Natural killer cell (primary cell): ENCODE data around the gene AGER. TPM values are rescaled to one million over a fixed set of nuclear protein-coding genes. Genes with fewer than 3 reads are reported as not detected.
A peak's percentile ranks its signal among the peaks of the same experiment; 100 is the strongest.

Experiments
- ATAC-seq, 3 donors: fragments of 150-1000 bp in 2 of 3; fragments of 200-7000 bp in 1 of 3; cut with Tn5 transposase; 1 replicate in 1 of 3; 2 replicates in 2 of 3; pipeline ENCODE4 v1.10.0; 2021; ENCODE audit warnings: mild to moderate bottlenecking in 2 of 3, moderate library complexity in 2 of 3
- DNase-seq, 2 donors: peaks; one replicate each; pipeline versions ENCODE4 v3.0.0 to v3.0.0-alpha.2; 2013 to 2021; ENCODE audit warnings: mixed read lengths in 1 of 2
- H3K27ac ChIP-seq: one replicate; pipeline ENCODE4 v1.5.1; 2013; ENCODE audit warnings: mild to moderate bottlenecking, low read length
- H3K27me3 ChIP-seq: one replicate; pipeline ENCODE4 v1.6.1; 2013; ENCODE audit warnings: low read length; ENCODE audit not compliant: control insufficient read depth, insufficient read depth
- H3K36me3 ChIP-seq: one replicate; pipeline ENCODE4 v1.6.1; 2013; ENCODE audit warnings: low read length; ENCODE audit not compliant: control insufficient read depth, insufficient read depth
- H3K4me1 ChIP-seq: one replicate; pipeline ENCODE4 v1.6.1; 2013; ENCODE audit warnings: low read length; ENCODE audit not compliant: control insufficient read depth, insufficient read depth
- H3K4me3 ChIP-seq: one replicate; pipeline ENCODE4 v1.5.1; 2013; ENCODE audit warnings: low read length
- H3K9me3 ChIP-seq: one replicate; pipeline ENCODE4 v1.6.1; 2013; ENCODE audit warnings: low read length; ENCODE audit not compliant: control insufficient read depth, insufficient read depth
- H3K27ac Mint-ChIP-seq, 2 donors: one replicate each; pipeline ENCODE4 v1.8.0; 2022; ENCODE audit warnings: mild to moderate bottlenecking in 2 of 2, mixed read lengths in 2 of 2, moderate library complexity in 1 of 2
- H3K27me3 Mint-ChIP-seq, 2 donors: one replicate each; pipeline ENCODE4 v1.8.0; 2022; ENCODE audit warnings: low read depth in 2 of 2, mixed read lengths in 2 of 2
- H3K36me3 Mint-ChIP-seq: one replicate; pipeline ENCODE4 v1.8.0; 2022; ENCODE audit warnings: mixed read lengths
- H3K4me1 Mint-ChIP-seq, 2 donors: one replicate each; pipeline ENCODE4 v1.8.0; 2022; ENCODE audit warnings: mixed read lengths in 2 of 2
- H3K4me3 Mint-ChIP-seq: one replicate; pipeline ENCODE4 v1.8.0; 2022; ENCODE audit warnings: mild to moderate bottlenecking, moderate library complexity, mixed read lengths
- H3K9me3 Mint-ChIP-seq, 2 donors: one replicate each; pipeline ENCODE4 v1.8.0; 2022; ENCODE audit warnings: mixed read lengths in 2 of 2
- CTCF ChIP-seq: fragments of 200-600 bp; IDR thresholded peaks from one replicate; pipeline ENCODE4 v1.8.0; 2022; ENCODE audit warnings: antibody characterized with exemption
- WGBS: methylation state at CpG from one replicate; pipeline ENCODE4 v1.1.7; 2013; ENCODE audit warnings: missing lambda C conversion rate; ENCODE audit not compliant: insufficient coverage; 5-methylcytosine and 5-hydroxymethylcytosine counted together
- intact Hi-C: fragments of 100-400 bp; cut with micrococcal nuclease; formaldehyde crosslinking; loops from one replicate; pipeline ENCODE4 v1.14.2; 2022
- total RNA-seq, 4 donors: library from RNA; stranded (reverse); fragments of 120-200 nt in 1 of 4; gene quantifications; one replicate each; pipeline versions ENCODE4 v1.2.3 to v1.2.4, GENCODE V29; 2013 to 2022

AGER gene
- total RNA-seq, 3 donors from 2014 or later (not counting 1 experiment from before 2014, with no cell fraction given): 19.0 to 25.1 (median 22.9) TPM

DNA sequence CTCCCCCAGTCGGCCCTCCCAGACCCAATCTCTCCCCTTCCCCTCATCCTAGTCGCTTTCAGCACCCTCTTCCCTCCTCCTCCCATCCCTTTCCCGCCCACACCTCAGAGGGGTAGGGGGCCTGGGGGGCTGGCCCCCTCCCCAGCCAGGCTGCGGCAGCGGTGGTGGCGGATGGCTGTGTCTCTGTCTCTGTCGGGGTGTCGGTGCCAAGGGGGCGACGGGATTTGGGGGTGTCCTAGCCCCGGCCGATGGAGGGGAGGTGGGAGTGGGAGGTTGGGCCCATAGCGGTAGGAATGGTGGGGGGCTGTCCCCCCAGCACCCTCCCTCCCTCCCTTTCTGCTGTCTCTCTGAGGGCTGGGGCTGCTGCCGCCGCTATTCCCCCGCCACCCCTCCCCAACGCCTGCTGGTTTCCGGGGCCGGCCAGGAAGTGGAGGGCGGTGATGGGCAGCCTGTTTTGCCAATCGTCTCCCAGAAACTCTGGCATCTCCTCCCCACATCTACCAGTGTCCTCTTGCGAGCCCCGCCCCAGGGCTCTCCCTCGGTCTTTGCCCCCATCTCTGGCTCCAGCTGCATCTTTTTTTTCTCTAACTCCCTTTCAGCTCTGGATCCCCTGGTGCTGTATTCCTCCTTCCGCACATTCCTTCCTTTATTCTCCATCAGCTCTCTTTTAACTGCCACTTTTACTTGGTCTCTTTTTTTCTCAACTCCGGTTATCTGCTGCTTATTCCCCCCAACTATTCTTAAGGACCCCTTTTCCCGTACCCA lies 8.2 kb downstream of the AGER start, which contains the start of gene AGPAT1:
Gene AGPAT1, minus strand, starts transcription at position 374 of the 765 bp plus-strand sequence. CDS start 4,588 bp downstream, outside the sequence.
- Histone ChIP-seq H3K4me1 (peaks cover 38% of the 10 kb centered on the region), H3K9me3 (no peaks in the 10 kb centered on the region), H3K27ac (peak within 1 kb of the TSS; percentile 97), H3K27me3 (no peaks in the 10 kb centered on the region), H3K4me3 (peak within 1 kb of the TSS; percentile 75), H3K36me3 (peaks cover 10% of the 10 kb centered on the region)
- peak within 1 kb of the TSS; percentile 97 for H3K4me3 Mint-ChIP-seq
- peak; percentile 56 to 73 (median 60) for ATAC-seq
- H3K9me3 Mint-ChIP-seq: no peaks in the 10 kb centered on the region
- no peaks in the 10 kb centered on the region for H3K36me3 Mint-ChIP-seq
- peaks cover 66 to 85% of the 10 kb centered on the region in 2 donors for H3K4me1 Mint-ChIP-seq
- H3K27ac Mint-ChIP-seq: peak within 1 kb of the TSS; percentile 97
- intact Hi-C loops: loop anchor here (1.0 to 10.0 kb wide), 3 partner anchors 28 to 796 kb away; partner anchors contain the start of genes C6orf47, CSNK2B, GPANK1 and LY6G5B
- no peaks in the 10 kb centered on the region for H3K27me3 Mint-ChIP-seq
- DNase-seq: peak; percentile 95 to 97
- under 1% methylated on average over 20 of the region's 27 CpGs for WGBS
- no peak for TF ChIP-seq CTCF

DNA sequence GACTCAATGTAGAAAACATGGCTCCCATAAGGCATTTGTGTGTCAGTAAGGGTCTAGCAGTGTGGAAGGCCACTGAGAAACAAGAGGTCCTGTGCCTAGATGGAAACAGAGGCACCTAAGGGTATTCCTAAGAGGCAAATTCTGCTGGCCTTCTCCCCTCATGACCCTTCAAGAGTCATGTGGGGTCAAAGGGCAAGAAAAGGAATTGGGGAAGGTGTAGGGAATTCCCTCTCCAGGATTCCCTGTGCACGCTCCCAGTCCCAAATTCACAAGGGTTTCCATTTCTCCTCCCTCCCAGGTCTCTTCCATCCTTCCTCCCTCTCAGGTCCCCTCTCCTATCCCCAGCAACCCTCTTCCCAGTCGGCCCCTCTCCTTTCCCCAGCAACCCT lies 8.7 kb downstream of the AGER start:
- WGBS: 28% methylated on average over 2 of the region's 2 CpGs
- DNase-seq (no peak), ATAC-seq (no peak)
- no peaks in the 10 kb centered on the region for H3K36me3 Mint-ChIP-seq
- no peaks in the 10 kb centered on the region for H3K27me3 Mint-ChIP-seq
- H3K4me1 Mint-ChIP-seq: peaks cover 60 to 79% of the 10 kb centered on the region in 2 donors
- no peak for TF ChIP-seq CTCF
- H3K9me3 Mint-ChIP-seq: no peaks in the 10 kb centered on the region
- H3K4me3 Mint-ChIP-seq: peak overlapping the region; percentile 97
- Histone ChIP-seq H3K27me3 (no peaks in the 10 kb centered on the region), H3K4me3 (peak overlapping the region; percentile 75), H3K27ac (peak overlapping the region; percentile 97), H3K4me1 (peaks cover 38% of the 10 kb centered on the region), H3K9me3 (no peaks in the 10 kb centered on the region), H3K36me3 (peaks cover 12% of the 10 kb centered on the region)
- intact Hi-C loops: loop anchor here (5.0 to 10.0 kb wide), 2 partner anchors 511 to 797 kb away; partner anchors contain the start of genes C6orf47, CSNK2B, GPANK1 and LY6G5B
- peak overlapping the region; percentile 97 for H3K27ac Mint-ChIP-seq

DNA sequence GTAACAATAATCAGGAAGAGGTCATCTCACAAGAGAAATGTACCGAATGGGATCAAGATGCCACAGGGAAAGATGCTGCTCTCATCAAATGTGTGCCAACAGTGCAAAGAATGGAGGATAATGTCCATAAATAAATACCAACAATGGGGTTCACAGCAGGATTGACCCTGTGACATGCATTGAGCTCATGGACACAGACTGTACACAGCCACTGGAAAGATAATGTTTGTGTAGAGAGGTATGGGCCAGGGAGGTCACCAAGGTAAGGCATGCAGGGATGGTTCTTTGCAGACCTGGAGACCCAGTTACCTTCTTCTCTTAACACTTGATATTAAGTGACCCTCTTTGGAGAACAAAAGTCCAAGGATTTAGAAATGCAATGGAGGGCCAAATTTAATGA lies 9.6 kb downstream of the AGER start:
- Histone ChIP-seq H3K36me3 (peaks cover 16% of the 10 kb centered on the region), H3K9me3 (no peaks in the 10 kb centered on the region), H3K27ac (no peak overlapping the region), H3K27me3 (no peaks in the 10 kb centered on the region), H3K4me3 (no peak overlapping the region), H3K4me1 (peaks cover 34% of the 10 kb centered on the region)
- TF ChIP-seq CTCF: no peak
- Mint-ChIP-seq H3K36me3 (no peaks in the 10 kb centered on the region), H3K4me1 (peaks cover 54 to 71% of the 10 kb centered on the region in 2 donors), H3K27me3 (no peaks in the 10 kb centered on the region), H3K9me3 (no peaks in the 10 kb centered on the region), H3K27ac (no peak overlapping the region), H3K4me3 (peak overlapping the region; percentile 97)
- DNase-seq (no peak), ATAC-seq (no peak)
- WGBS: 100% methylated on average over 1 of the region's 1 CpG
- intact Hi-C loops: loop anchor here (10.0 kb wide), 1 partner anchor 510 kb away; the partner anchor contains the start of genes C6orf47, CSNK2B, GPANK1 and LY6G5B
